Measurements from ENCODE around the gene KLRG1.

Gene KLRG1

DNA sequence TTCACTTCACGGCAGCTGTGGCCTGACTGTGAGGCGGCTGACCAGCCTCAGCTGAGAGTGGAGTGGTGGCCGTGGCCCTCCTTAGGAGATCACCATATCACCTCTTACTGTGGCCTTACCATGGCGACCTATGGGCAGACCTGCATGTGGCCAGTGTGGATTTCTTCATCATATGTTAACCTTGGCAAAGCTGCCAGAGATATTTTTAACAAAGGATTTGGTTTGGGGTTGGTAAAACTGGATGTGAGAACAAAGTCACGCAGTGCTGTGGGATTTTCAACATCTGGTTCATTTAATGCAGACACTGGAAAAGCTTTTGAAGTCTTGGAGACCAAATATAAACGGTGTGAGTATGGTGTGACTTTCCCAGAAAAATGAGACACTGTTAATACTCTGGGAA lies 46.9 kb downstream of the KLRG1 start:
- Histone ChIP-seq H3K79me2 (ENCODE audit: insufficient read depth, low read length) (no peaks in the 10 kb centered on the region), H3K9ac (ENCODE audit: low read length) (no peak overlapping the region), H2AFZ (ENCODE audit: low read length) (no peak overlapping the region), H3K9me2 (ENCODE audit: low read depth, low read length) (no peaks in the 10 kb centered on the region), H4K20me1 (ENCODE audit: insufficient read depth, low read length) (no peaks in the 10 kb centered on the region), H3K9me3 (ENCODE audit: low read length) (no peaks in the 10 kb centered on the region), H3K4me3 (ENCODE audit: low read depth, low read length, poor library complexity, severe bottlenecking) (no peak overlapping the region), H3K27me3 (ENCODE audit: insufficient read depth, low read length) (no peaks in the 10 kb centered on the region), H3K27ac (ENCODE audit: low read depth, low read length, poor library complexity, severe bottlenecking) (no peak overlapping the region), H3K4me1 (ENCODE audit: insufficient read depth, low read length, severe bottlenecking) (no peaks in the 10 kb centered on the region), H3K4me2 (ENCODE audit: low read length) (no peak overlapping the region), H3K36me3 (ENCODE audit: insufficient read depth, low read length) (no peaks in the 10 kb centered on the region), H3F3A (ENCODE audit: insufficient read depth, low read length) (no peaks in the 10 kb centered on the region)
- no peak for TF ChIP-seq CTCF (IDR thresholded peaks at IDR 0.05; ENCODE audit: low read length)
- no peak for TF ChIP-seq EZH2 (IDR thresholded peaks at IDR 0.05; ENCODE audit: borderline replicate concordance, low read length)

- no peaks in the 10 kb centered on the region for H3K36me3 ChIP-seq (ENCODE audit: insufficient read depth, low read length)
- no peaks in the 10 kb centered on the region for H3K9me2 ChIP-seq (ENCODE audit: low read depth, low read length)
- H3K9ac ChIP-seq (ENCODE audit: low read length), result no peak overlapping the region
- H3F3A ChIP-seq (ENCODE audit: insufficient read depth, low read length), result no peaks in the 10 kb centered on the region
- H3K27me3 ChIP-seq (ENCODE audit: insufficient read depth, low read length), result no peaks in the 10 kb centered on the region
- no peaks in the 10 kb centered on the region for H4K20me1 ChIP-seq (ENCODE audit: insufficient read depth, low read length)
- H3K27ac ChIP-seq (ENCODE audit: low read depth, low read length, poor library complexity, severe bottlenecking), result no peak overlapping the region
- H3K79me2 ChIP-seq (ENCODE audit: insufficient read depth, low read length), result no peaks in the 10 kb centered on the region
- TF ChIP-seq CTCF (IDR thresholded peaks at IDR 0.05; ENCODE audit: low read length), result no peak
- no peak for TF ChIP-seq EZH2 (IDR thresholded peaks at IDR 0.05; ENCODE audit: borderline replicate concordance, low read length)
- no peak overlapping the region for H2AFZ ChIP-seq (ENCODE audit: low read length)
- no peak overlapping the region for H3K4me2 ChIP-seq (ENCODE audit: low read length)
- no peaks in the 10 kb centered on the region for H3K4me1 ChIP-seq (ENCODE audit: insufficient read depth, low read length, severe bottlenecking)
- no peak overlapping the region for H3K4me3 ChIP-seq (ENCODE audit: low read depth, low read length, poor library complexity, severe bottlenecking)
- no peaks in the 10 kb centered on the region for H3K9me3 ChIP-seq (ENCODE audit: low read length)
Observed at GRCh38 chr12:9037431-9037830, 48.1 kb downstream of the KLRG1 start.

DNA sequence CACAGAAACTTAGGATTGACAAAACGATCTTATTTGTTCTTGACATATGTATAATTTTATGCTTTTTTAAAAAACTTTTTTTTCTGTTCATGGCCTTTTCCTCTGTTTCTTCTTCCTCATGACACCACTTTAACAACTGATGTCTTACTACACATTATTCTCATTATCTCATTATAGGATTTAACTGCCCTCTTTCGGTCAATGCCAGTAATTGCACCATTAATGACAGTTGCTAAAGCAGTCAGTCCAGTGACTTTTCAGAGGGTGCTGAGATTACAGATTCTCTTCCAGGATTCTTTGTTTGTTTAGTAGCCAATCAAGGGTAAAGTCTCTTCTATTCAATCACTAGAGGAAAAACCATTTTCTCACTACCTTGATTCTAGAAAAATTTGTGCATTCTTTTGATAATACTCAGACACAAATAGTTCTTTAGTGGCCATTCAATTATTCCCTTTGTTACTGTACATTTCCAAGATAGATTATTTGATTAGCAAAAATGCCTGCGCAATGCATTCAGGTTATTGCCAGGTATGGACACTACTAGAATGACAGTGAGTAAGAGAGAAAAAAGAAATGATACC lies 50.1 kb downstream of the KLRG1 start:
- no peak overlapping the region for H2AFZ ChIP-seq (ENCODE audit: low read length)
- H3K27me3 ChIP-seq (ENCODE audit: insufficient read depth, low read length), result no peaks in the 10 kb centered on the region
- no peaks in the 10 kb centered on the region for H3K9me3 ChIP-seq (ENCODE audit: low read length)
- no peaks in the 10 kb centered on the region for H4K20me1 ChIP-seq (ENCODE audit: insufficient read depth, low read length)
- H3F3A ChIP-seq (ENCODE audit: insufficient read depth, low read length), result no peaks in the 10 kb centered on the region
- H3K9me2 ChIP-seq (ENCODE audit: low read depth, low read length), result no peaks in the 10 kb centered on the region
- H3K79me2 ChIP-seq (ENCODE audit: insufficient read depth, low read length), result no peaks in the 10 kb centered on the region
- H3K4me3 ChIP-seq (ENCODE audit: low read depth, low read length, poor library complexity, severe bottlenecking), result no peak overlapping the region
- no peak overlapping the region for H3K9ac ChIP-seq (ENCODE audit: low read length)
- H3K4me2 ChIP-seq (ENCODE audit: low read length), result no peak overlapping the region
- no peaks in the 10 kb centered on the region for H3K36me3 ChIP-seq (ENCODE audit: insufficient read depth, low read length)
- H3K27ac ChIP-seq (ENCODE audit: low read depth, low read length, poor library complexity, severe bottlenecking), result no peak overlapping the region
- TF ChIP-seq EZH2 (IDR thresholded peaks at IDR 0.05; ENCODE audit: borderline replicate concordance, low read length), result no peak
- peak; percentile 84 for TF ChIP-seq CTCF (IDR thresholded peaks at IDR 0.05; ENCODE audit: low read length)
- H3K4me1 ChIP-seq (ENCODE audit: insufficient read depth, low read length, severe bottlenecking), result no peaks in the 10 kb centered on the region

Data from OCI-LY1 (cell line).